ENCODE data around the gene HDAC1. TPM values are rescaled to one million over a fixed set of nuclear protein-coding genes. Genes with fewer than 3 reads are reported as not detected.

The HDAC1 gene
- total and polyA plus RNA-seq, 8 donors: 27.0 to 77.9 (median 31.3) TPM

DNA sequence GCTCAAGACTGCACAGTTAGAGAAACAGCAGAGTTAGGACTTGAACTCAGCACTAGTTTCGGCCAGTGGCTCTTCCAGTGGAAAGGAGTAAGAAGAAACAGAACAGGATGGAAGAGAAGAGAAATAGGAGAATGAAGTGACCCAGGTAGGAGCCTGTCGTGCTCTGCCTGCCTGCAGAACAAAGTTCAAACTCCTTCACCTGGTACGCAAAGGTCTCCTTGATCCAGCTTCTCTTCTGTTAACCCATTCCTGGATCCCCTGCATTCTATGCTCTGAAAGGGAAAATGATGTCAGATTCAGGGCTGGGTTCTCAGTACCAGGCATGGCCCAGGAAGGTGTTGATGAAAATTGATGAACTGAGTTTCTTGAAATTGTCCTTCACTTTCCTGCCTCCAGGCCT, 66.6 kb downstream of the HDAC1 start:
- H3K27me3 ChIP-seq: no peaks in the 10 kb centered on the region
- FAIRE-seq: no peak
- no peak overlapping the region for H3K4me3 ChIP-seq
- peaks cover 0 to 1% (median 0%) of the 10 kb centered on the region in 3 donors for H3K36me3 ChIP-seq
- H3K27ac ChIP-seq: no peak overlapping the region
- WGBS, 2 donors: 45 to 55% methylated on average over 3 of the region's 3 CpGs
- intact Hi-C loops (cut with DNase I): no loop called here
- no peaks in the 10 kb centered on the region for H3K9me3 ChIP-seq
- peaks cover 4 to 8% (median 4%) of the 10 kb centered on the region in 3 donors for H3K4me1 ChIP-seq
- DNase-seq: no peak
- TF ChIP-seq, protein P1, sequence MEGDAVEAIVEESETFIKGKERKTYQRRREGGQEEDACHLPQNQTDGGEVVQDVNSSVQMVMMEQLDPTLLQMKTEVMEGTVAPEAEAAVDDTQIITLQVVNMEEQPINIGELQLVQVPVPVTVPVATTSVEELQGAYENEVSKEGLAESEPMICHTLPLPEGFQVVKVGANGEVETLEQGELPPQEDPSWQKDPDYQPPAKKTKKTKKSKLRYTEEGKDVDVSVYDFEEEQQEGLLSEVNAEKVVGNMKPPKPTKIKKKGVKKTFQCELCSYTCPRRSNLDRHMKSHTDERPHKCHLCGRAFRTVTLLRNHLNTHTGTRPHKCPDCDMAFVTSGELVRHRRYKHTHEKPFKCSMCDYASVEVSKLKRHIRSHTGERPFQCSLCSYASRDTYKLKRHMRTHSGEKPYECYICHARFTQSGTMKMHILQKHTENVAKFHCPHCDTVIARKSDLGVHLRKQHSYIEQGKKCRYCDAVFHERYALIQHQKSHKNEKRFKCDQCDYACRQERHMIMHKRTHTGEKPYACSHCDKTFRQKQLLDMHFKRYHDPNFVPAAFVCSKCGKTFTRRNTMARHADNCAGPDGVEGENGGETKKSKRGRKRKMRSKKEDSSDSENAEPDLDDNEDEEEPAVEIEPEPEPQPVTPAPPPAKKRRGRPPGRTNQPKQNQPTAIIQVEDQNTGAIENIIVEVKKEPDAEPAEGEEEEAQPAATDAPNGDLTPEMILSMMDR (IDR thresholded peaks at IDR 0.05): no peak
- ATAC-seq: no peak

DNA sequence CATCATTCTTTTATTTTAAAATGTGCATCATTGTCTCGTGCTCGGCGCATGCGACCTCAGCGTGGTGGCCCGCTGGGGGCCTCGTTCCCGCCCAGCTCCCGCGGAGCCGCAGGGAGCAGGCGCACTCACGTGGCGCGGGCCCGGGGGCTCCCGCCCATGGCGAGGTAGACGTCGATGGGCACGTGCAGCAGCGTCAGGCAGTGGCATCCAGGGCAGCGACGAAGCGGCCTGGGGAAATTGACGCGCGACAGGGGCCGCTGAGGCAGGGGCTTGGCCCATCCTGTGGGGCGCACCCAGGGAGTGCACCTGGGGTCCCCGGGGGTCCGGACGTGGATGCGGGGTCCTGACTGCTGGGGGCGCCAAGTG, 69.4 kb downstream of the HDAC1 start:
- H3K4me1 ChIP-seq: peaks cover 0 to 6% (median 4%) of the 10 kb centered on the region in 3 donors
- no peak for FAIRE-seq
- H3K27me3 ChIP-seq: no peaks in the 10 kb centered on the region
- intact Hi-C loops (cut with DNase I): no loop called here
- ATAC-seq: no peak
- peaks cover 0 to 6% (median 4%) of the 10 kb centered on the region in 3 donors for H3K36me3 ChIP-seq
- TF ChIP-seq, protein P1 (IDR thresholded peaks at IDR 0.05): no peak
- 57 to 66% methylated on average over 29 to 35 of the region's 35 CpGs for WGBS, 2 donors
- no peak overlapping the region for H3K27ac ChIP-seq
- no peaks in the 10 kb centered on the region for H3K9me3 ChIP-seq
- peak overlapping the region in 3 of 4 donors; percentile 12 to 50 (median 31) for H3K4me3 ChIP-seq
- DNase-seq: peak in 1 of 6 donors; percentile 62

DNA sequence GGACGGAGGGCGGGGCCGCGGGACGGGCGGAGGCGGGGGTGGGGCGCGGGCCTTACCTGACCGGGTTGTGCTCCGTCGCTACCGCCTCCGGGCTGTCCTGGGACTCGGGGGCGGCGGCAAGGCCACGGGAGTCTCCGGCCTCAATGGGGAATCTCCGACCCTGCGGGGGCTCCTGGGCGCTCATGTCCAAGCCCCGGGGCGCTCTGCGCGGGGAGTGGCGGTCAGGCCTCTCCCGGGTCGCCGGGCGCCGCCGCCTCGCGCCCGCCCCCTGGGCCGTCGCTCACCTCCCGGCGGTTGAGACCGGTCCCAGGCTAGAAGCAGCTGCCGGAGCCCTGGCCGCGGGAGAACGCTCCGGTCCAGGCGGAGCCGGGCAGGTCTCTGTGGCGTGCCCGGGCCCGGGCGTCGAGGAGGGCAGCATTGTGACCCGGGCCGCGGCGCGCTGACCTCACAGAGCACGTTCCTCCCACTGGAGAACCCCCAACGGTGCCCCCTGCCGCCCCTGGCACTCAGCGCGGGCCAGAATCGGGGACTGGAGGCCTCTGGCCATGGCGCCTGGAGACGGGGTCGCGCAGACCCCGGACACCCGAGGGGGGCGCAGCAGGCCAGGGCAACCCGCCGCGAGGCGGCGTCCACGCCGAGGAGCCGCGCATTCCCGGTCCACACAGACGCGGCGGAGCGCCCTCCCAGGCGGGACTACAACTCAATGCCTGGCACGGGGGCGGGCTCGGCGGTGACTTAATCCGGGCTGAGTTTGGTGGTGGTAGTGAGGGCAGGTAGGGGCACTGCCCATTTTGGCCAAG, 70.0 kb downstream of the HDAC1 start:
- peak; percentile 57 to 82 (median 78) for ATAC-seq
- 0 to 2% methylated on average over 49 to 91 of the region's 91 CpGs for WGBS, 2 donors
- intact Hi-C loops (cut with DNase I): no loop called here

DNA sequence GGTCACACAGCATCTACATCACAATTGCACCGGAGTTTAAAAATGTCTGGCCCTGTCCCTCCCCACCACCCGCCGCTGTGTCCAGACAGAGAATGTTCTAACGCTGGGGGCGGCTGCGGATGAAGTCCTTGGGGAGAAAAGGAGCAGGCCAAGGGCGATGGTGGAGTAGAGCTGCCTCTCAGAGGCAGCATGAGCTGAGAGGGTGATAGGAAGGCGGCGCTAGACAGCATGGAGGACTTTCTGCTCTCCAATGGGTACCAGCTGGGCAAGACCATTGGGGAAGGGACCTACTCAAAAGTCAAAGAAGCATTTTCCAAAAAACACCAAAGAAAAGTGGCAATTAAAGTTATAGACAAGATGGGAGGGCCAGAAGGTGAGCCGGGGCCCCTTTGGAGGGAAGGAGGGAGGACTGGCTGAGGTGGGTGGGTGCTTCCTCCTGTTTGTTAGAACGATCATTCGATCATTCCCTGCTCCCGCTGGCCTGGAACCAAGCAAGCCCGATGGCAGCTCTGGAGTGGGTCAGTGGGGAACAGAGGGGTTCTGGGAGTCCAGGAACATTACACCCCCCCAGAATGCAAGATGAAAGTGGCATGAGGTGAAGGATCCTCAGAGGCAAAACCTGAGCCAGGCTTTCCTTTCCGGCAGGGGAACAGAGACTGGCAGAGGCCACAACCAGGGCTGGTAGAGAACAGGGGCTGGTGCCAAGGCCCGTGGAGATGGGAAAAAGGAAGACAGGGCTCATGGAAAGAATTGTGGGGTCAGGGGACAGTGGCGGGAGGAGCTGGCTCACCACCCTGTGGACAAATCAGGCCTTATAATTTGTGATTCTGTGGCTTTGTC, 70.8 kb downstream of the HDAC1 start, which contains the start of the genes FAM229A and TSSK3:
Gene FAM229A, minus strand, starts transcription at position 12 of the 840 bp plus-strand sequence. CDS start 394 bp downstream, outside the sequence.
Gene TSSK3, plus strand, starts transcription at position 66 of the 840 bp plus-strand sequence. Its CDS starts 163 bp downstream, at position 229.
- no peaks in the 10 kb centered on the region for H3K9me3 ChIP-seq
- peak in 1 of 4 donors; percentile 19 for ATAC-seq
- DNase-seq: peak in 1 of 6 donors; percentile 34
- H3K4me3 ChIP-seq: peak within 1 kb of the TSS; percentile 12 to 50 (median 27)
- FAIRE-seq: no peak
- H3K4me1 ChIP-seq: peaks cover 0 to 6% (median 4%) of the 10 kb centered on the region in 3 donors
- H3K27me3 ChIP-seq: no peaks in the 10 kb centered on the region
- H3K27ac ChIP-seq: peak within 1 kb of the TSS in 2 of 4 donors; percentile 44 to 65
- WGBS, 2 donors: 71 to 72% methylated on average over 17 of the region's 17 CpGs
- intact Hi-C loops (cut with DNase I): no loop called here
- TF ChIP-seq, protein P1 (IDR thresholded peaks at IDR 0.05): no peak
- H3K36me3 ChIP-seq: peaks cover 4 to 18% (median 12%) of the 10 kb centered on the region in 3 donors

More for the DNA sequence above, 70.0 kb downstream of the HDAC1 start:
- no peaks in the 10 kb centered on the region for H3K27me3 ChIP-seq
- peaks cover 0 to 6% (median 4%) of the 10 kb centered on the region in 3 donors for H3K4me1 ChIP-seq
- H3K36me3 ChIP-seq: peaks cover 0 to 10% (median 8%) of the 10 kb centered on the region in 3 donors
- DNase-seq: peak; percentile 44 to 87 (median 66)
- TF ChIP-seq, protein P1 (IDR thresholded peaks at IDR 0.05): peak in 3 of 4 donors; percentile 10 to 19 (median 10)
- H3K9me3 ChIP-seq: no peaks in the 10 kb centered on the region
- no peak for FAIRE-seq
- peak overlapping the region in 2 of 4 donors; percentile 44 to 65 for H3K27ac ChIP-seq
- peak overlapping the region; percentile 12 to 50 (median 27) for H3K4me3 ChIP-seq

Measured in pancreas (tissue), 10 donors.